HEK293 (cell line): ENCODE results near the gene ZNF668.

Experiments used
- HOXA7 ChIP-seq: sonication (generic); formaldehyde crosslinking; IDR thresholded peaks from 2 replicates; pipeline ENCODE4 v1.8.1; 2022; ENCODE audit warnings: missing genetic modification reagents, borderline replicate concordance
- MEIS1 ChIP-seq: sonication (generic); formaldehyde crosslinking; IDR thresholded peaks from 2 replicates; pipeline ENCODE4 v1.8.1; 2022; ENCODE audit warnings: missing genetic modification reagents, mild to moderate bottlenecking, borderline replicate concordance
- OVOL3 ChIP-seq: fragments of 450-650 bp; formaldehyde crosslinking; IDR thresholded peaks from 2 replicates; pipeline ENCODE4 v1.5.1; 2016; ENCODE audit warnings: missing biosample characterization, missing genetic modification characterization
- PBX3 ChIP-seq: sonication (generic); formaldehyde crosslinking; IDR thresholded peaks from 2 replicates; pipeline ENCODE4 v1.8.1; 2022; ENCODE audit warnings: mild to moderate bottlenecking, moderate library complexity, missing genetic modification reagents
- ZBTB26 ChIP-seq: fragments of 450-650 bp; formaldehyde crosslinking; optimal IDR thresholded peaks from 2 replicates; pipeline ENCODE3; 2016; ENCODE audit warnings: missing biosample characterization, mild to moderate bottlenecking, missing genetic modification characterization
- ZEB2 ChIP-seq: fragments of 450-650 bp; formaldehyde crosslinking; IDR thresholded peaks from 2 replicates; pipeline ENCODE4 v1.5.1; 2016; ENCODE audit warnings: missing biosample characterization, missing genetic modification characterization
- ZNF133 ChIP-seq: fragments of 450-650 bp; formaldehyde crosslinking; IDR thresholded peaks from 2 replicates; pipeline ENCODE4 v1.5.1; 2016; ENCODE audit warnings: missing biosample characterization, missing genetic modification characterization
- ZNF138 ChIP-seq: fragments of 450-650 bp; formaldehyde crosslinking; IDR thresholded peaks from 2 replicates; pipeline ENCODE4 v1.5.1; 2016; ENCODE audit warnings: missing biosample characterization, missing genetic modification characterization, borderline replicate concordance
- ZNF140 ChIP-seq: fragments of 450-650 bp; formaldehyde crosslinking; IDR thresholded peaks from 2 replicates; pipeline ENCODE4 v1.5.1; 2016; ENCODE audit warnings: missing biosample characterization, missing genetic modification characterization
- ZNF157 ChIP-seq: fragments of 450-650 bp; formaldehyde crosslinking; IDR thresholded peaks from 2 replicates; pipeline ENCODE4 v1.5.1; 2016; ENCODE audit warnings: missing biosample characterization, missing genetic modification characterization
- ZNF202 ChIP-seq: fragments of 450-650 bp; formaldehyde crosslinking; IDR thresholded peaks from 2 replicates; pipeline ENCODE4 v1.5.1; 2016; ENCODE audit warnings: missing biosample characterization, missing genetic modification characterization, borderline replicate concordance
- ZNF223 ChIP-seq: fragments of 450-650 bp; formaldehyde crosslinking; IDR thresholded peaks from 2 replicates; pipeline ENCODE4 v1.5.1; 2016; ENCODE audit warnings: missing biosample characterization, missing genetic modification characterization
- ZNF26 ChIP-seq: fragments of 450-650 bp; formaldehyde crosslinking; IDR thresholded peaks from 2 replicates; pipeline ENCODE4 v1.5.1; 2016; ENCODE audit warnings: missing biosample characterization, missing genetic modification characterization
- ZNF311 ChIP-seq: fragments of 450-650 bp; formaldehyde crosslinking; IDR thresholded peaks from 2 replicates; pipeline ENCODE4 v1.5.1; 2017; ENCODE audit warnings: missing biosample characterization, missing genetic modification characterization, borderline replicate concordance
- ZNF366 ChIP-seq: fragments of 450-650 bp; formaldehyde crosslinking; conservative IDR thresholded peaks from 2 replicates; pipeline ENCODE4 v1.5.1; 2016; ENCODE audit warnings: missing biosample characterization, missing genetic modification characterization
- ZNF37A ChIP-seq: fragments of 450-650 bp; IDR thresholded peaks from 2 replicates; pipeline ENCODE4 v1.5.1; 2018; ENCODE audit warnings: missing biosample characterization, missing genetic modification characterization
- ZNF404 ChIP-seq: fragments of 450-650 bp; formaldehyde crosslinking; IDR thresholded peaks from 2 replicates; pipeline ENCODE4 v1.5.1; 2017; ENCODE audit warnings: missing biosample characterization, missing genetic modification characterization
- ZNF529 ChIP-seq: fragments of 450-650 bp; formaldehyde crosslinking; IDR thresholded peaks from 2 replicates; pipeline ENCODE4 v1.5.1; 2017; ENCODE audit warnings: missing genetic modification characterization, missing biosample characterization; ENCODE audit not compliant: insufficient replicate concordance
- ZNF558 ChIP-seq: fragments of 450-650 bp; formaldehyde crosslinking; IDR thresholded peaks from 2 replicates; pipeline ENCODE4 v1.5.1; 2016; ENCODE audit warnings: missing biosample characterization, missing genetic modification characterization
- ZNF561 ChIP-seq: fragments of 450-650 bp; IDR thresholded peaks from 2 replicates; pipeline ENCODE4 v1.5.1; 2018; ENCODE audit warnings: missing biosample characterization, missing genetic modification characterization, borderline replicate concordance
- ZNF610 ChIP-seq: fragments of 450-650 bp; formaldehyde crosslinking; IDR thresholded peaks from 2 replicates; pipeline ENCODE4 v1.5.1; 2016; ENCODE audit warnings: missing biosample characterization, missing genetic modification characterization, borderline replicate concordance
- ZNF654 ChIP-seq: fragments of 450-650 bp; formaldehyde crosslinking; IDR thresholded peaks from 2 replicates; pipeline ENCODE4 v1.5.1; 2016; ENCODE audit warnings: low read depth, missing biosample characterization, missing genetic modification characterization
- ZNF658 ChIP-seq: fragments of 450-650 bp; formaldehyde crosslinking; IDR thresholded peaks from 2 replicates; pipeline ENCODE4; 2016; ENCODE audit warnings: missing biosample characterization, missing genetic modification characterization
- ZNF701 ChIP-seq: fragments of 450-650 bp; formaldehyde crosslinking; IDR thresholded peaks from 2 replicates; pipeline ENCODE4 v1.5.1; 2016; ENCODE audit warnings: missing biosample characterization, missing genetic modification characterization
- ZNF76 ChIP-seq: fragments of 450-650 bp; formaldehyde crosslinking; IDR thresholded peaks from 2 replicates; pipeline ENCODE4; 2016; ENCODE audit warnings: low read depth, missing biosample characterization, missing genetic modification characterization, borderline replicate concordance
- ZNF777 ChIP-seq: fragments of 450-650 bp; formaldehyde crosslinking; IDR thresholded peaks from 2 replicates; pipeline ENCODE4 v1.5.1; 2017; ENCODE audit warnings: missing biosample characterization, missing genetic modification characterization, borderline replicate concordance
- ZNF837 ChIP-seq: fragments of 450-650 bp; formaldehyde crosslinking; IDR thresholded peaks from 2 replicates; pipeline ENCODE4 v1.5.1; 2016; ENCODE audit warnings: missing biosample characterization, missing genetic modification characterization
- ZSCAN30 ChIP-seq: fragments of 450-650 bp; IDR thresholded peaks from 2 replicates; pipeline ENCODE4 v1.5.1; 2018; ENCODE audit warnings: missing biosample characterization, mild to moderate bottlenecking, missing genetic modification characterization, moderate library complexity
- TF ChIP-seq, protein P1 (sequence below): fragments of 450-650 bp; formaldehyde crosslinking; IDR thresholded peaks from 2 replicates; pipeline ENCODE4 v1.5.1; 2016; ENCODE audit warnings: missing biosample characterization, missing genetic modification characterization
- TF ChIP-seq, protein P2 (sequence below): fragments of 450-650 bp; formaldehyde crosslinking; IDR thresholded peaks from 2 replicates; pipeline ENCODE4 v1.5.1; 2017; ENCODE audit warnings: missing biosample characterization, mild to moderate bottlenecking, missing genetic modification characterization, moderate library complexity
- TF ChIP-seq, protein P3 (sequence below): fragments of 450-650 bp; formaldehyde crosslinking; IDR thresholded peaks from 2 replicates; pipeline ENCODE4 v1.5.1; 2016; ENCODE audit warnings: missing biosample characterization, missing genetic modification characterization, low read depth

ZNF668 gene

DNA sequence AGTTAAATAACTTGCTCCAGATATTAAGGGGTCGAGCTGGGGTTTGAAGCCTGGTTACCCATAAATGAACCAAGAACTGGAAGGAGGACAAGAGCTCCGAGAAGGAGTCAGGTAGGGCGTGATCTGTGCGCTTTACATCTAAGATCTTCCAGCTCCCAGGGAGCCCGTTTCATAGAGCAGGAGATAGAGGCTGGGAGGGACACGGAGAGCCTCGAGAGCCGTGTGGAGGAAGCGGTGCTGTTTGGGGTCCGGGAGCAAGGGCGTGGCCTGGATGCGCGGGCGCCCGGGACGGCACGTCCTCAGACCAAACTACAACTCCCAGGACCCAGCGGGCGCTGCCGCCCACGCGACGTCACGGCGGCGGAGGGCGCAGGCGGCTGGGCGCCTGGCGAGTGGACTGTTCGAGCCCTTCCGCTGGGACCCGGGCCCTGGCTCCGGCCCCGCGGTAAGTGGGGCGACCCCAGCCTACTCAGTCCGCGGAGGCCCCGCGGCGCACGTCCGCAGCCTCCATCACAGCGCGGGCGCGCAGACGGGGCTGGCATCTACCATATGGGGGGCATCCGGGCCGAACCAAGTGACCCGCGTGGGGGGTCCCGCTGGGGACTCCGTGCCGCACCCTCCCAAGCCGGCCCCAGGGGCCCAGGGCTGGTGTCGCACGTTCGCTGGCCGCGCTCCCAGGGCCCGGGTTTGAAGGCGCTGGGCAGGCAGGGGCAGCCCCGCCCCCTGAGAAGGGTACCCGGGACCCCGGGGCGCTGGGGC is 34.2 kb upstream of the ZNF668 start, which contains the start of gene BCKDK (continued):
- TF ChIP-seq ZNF76 (tag by site-specific recombination) (peak; percentile 90), ZNF26 (tag by site-specific recombination) (no peak), ZNF777 (tag by site-specific recombination) (no peak), HOXA7 (CRISPR knock-in tag) (no peak), ZNF558 (tag by site-specific recombination) (no peak), ZNF37A (tag by site-specific recombination) (0 out of 2 replicates have a peak, but pooled peaks have one; percentile 2), ZNF133 (tag by site-specific recombination) (no peak), ZNF701 (no peak), ZBTB26 (tag by site-specific recombination) (peak; percentile 81), ZNF404 (tag by site-specific recombination) (no peak), PBX3 (CRISPR knock-in tag) (peak; percentile 59; the same call in 1 of the 2 replicates), ZNF138 (tag by site-specific recombination) (no peak), ZNF140 (tag by site-specific recombination) (no peak), ZNF366 (tag by site-specific recombination) (no peak), ZNF837 (tag by site-specific recombination) (no peak), MEIS1 (CRISPR knock-in tag) (no peak), ZNF658 (tag by site-specific recombination) (no peak), ZSCAN30 (peak; percentile 73; the same call in 1 of the 2 replicates), ZEB2 (tag by site-specific recombination) (0 out of 2 replicates have a peak, but pooled peaks have one; percentile 24), ZNF654 (tag by site-specific recombination) (no peak), ZNF157 (tag by site-specific recombination) (no peak), OVOL3 (tag by site-specific recombination) (no peak), ZNF223 (tag by site-specific recombination) (no peak), ZNF529 (tag by site-specific recombination) (no peak), ZNF311 (tag by site-specific recombination) (no peak), ZNF610 (tag by site-specific recombination) (no peak), ZNF561 (tag by site-specific recombination) (peak; percentile 83; the same call in 1 of the 2 replicates), ZNF202 (tag by site-specific recombination) (no peak)
- TF ChIP-seq, protein P1, sequence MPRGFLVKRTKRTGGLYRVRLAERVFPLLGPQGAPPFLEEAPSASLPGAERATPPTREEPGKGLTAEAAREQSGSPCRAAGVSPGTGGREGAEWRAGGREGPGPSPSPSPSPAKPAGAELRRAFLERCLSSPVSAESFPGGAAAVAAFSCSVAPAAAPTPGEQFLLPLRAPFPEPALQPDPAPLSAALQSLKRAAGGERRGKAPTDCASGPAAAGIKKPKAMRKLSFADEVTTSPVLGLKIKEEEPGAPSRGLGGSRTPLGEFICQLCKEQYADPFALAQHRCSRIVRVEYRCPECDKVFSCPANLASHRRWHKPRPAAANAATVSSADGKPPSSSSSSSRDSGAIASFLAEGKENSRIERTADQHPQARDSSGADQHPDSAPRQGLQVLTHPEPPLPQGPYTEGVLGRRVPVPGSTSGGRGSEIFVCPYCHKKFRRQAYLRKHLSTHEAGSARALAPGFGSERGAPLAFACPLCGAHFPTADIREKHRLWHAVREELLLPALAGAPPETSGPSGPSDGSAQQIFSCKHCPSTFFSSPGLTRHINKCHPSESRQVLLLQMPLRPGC (tag by site-specific recombination) = no peak
- TF ChIP-seq, protein P2, sequence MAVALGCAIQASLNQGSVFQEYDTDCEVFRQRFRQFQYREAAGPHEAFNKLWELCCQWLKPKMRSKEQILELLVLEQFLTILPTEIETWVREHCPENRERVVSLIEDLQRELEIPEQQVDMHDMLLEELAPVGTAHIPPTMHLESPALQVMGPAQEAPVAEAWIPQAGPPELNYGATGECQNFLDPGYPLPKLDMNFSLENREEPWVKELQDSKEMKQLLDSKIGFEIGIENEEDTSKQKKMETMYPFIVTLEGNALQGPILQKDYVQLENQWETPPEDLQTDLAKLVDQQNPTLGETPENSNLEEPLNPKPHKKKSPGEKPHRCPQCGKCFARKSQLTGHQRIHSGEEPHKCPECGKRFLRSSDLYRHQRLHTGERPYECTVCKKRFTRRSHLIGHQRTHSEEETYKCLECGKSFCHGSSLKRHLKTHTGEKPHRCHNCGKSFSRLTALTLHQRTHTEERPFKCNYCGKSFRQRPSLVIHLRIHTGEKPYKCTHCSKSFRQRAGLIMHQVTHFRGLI = peak; percentile 90
- TF ChIP-seq, protein P3, sequence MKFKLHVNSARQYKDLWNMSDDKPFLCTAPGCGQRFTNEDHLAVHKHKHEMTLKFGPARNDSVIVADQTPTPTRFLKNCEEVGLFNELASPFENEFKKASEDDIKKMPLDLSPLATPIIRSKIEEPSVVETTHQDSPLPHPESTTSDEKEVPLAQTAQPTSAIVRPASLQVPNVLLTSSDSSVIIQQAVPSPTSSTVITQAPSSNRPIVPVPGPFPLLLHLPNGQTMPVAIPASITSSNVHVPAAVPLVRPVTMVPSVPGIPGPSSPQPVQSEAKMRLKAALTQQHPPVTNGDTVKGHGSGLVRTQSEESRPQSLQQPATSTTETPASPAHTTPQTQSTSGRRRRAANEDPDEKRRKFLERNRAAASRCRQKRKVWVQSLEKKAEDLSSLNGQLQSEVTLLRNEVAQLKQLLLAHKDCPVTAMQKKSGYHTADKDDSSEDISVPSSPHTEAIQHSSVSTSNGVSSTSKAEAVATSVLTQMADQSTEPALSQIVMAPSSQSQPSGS = no peak
